HG02571 (cell line): Measurements from ENCODE around the gene STT3B.

ENCODE experiments used
- ATAC-seq: cut with Tn5 transposase; IDR thresholded peaks from one replicate; pipeline ENCODE4 v1.9.1; 2021; ENCODE audit warnings: mild to moderate bottlenecking, moderate library complexity; ENCODE audit not compliant: unreplicated experiment

Gene STT3B

GRCh38 chr3:31636694-31637442 lies 104.1 kb downstream of the STT3B start:
- ATAC-seq, result no peak

- ATAC-seq, result no peak
Measured at GRCh38 chr3:31639828-31640227, 107.1 kb downstream of the STT3B start.

- ATAC-seq, result no peak
Measured at GRCh38 chr3:31645256-31645655, 112.5 kb downstream of the STT3B start.

- ATAC-seq, result no peak
Measured at GRCh38 chr3:31648286-31648968, 115.7 kb downstream of the STT3B start.

GRCh38 chr3:31652296-31652695 lies 119.6 kb downstream of the STT3B start:
- ATAC-seq, result no peak

GRCh38 chr3:31653464-31653863 lies 120.7 kb downstream of the STT3B start:
- ATAC-seq, result no peak

- ATAC-seq, result no peak
Measured at GRCh38 chr3:31654998-31655397, 122.3 kb downstream of the STT3B start.

GRCh38 chr3:31659246-31659645 lies 126.5 kb downstream of the STT3B start:
- no peak for ATAC-seq

- ATAC-seq, result no peak
Measured at GRCh38 chr3:31661286-31661685, 128.6 kb downstream of the STT3B start.

- no peak for ATAC-seq
Measured at GRCh38 chr3:31661993-31662670, 129.4 kb downstream of the STT3B start.

- ATAC-seq, result no peak
Measured at GRCh38 chr3:31664031-31664430, 131.3 kb downstream of the STT3B start.

GRCh38 chr3:31667582-31667981 lies 134.9 kb downstream of the STT3B start:
- no peak for ATAC-seq

GRCh38 chr3:31668242-31668641 lies 135.5 kb downstream of the STT3B start:
- ATAC-seq, result no peak

GRCh38 chr3:31670136-31670535 lies 137.4 kb downstream of the STT3B start:
- no peak for ATAC-seq

GRCh38 chr3:31670722-31671121 lies 138.0 kb downstream of the STT3B start:
- no peak for ATAC-seq

GRCh38 chr3:31671451-31671850 lies 138.7 kb downstream of the STT3B start:
- ATAC-seq, result no peak

- no peak for ATAC-seq
Measured at GRCh38 chr3:31671976-31672375, 139.3 kb downstream of the STT3B start.

GRCh38 chr3:31673950-31674349 lies 141.2 kb downstream of the STT3B start:
- ATAC-seq, result no peak

- ATAC-seq, result no peak
Measured at GRCh38 chr3:31676556-31676955, 143.8 kb downstream of the STT3B start.

- ATAC-seq, result no peak
Measured at GRCh38 chr3:31680072-31680870, 147.5 kb downstream of the STT3B start.
